Liver (tissue), 3 donors: ENCODE measurements around the gene LINGO3.

ENCODE experiments used
- EGR1 ChIP-seq, 2 donors: IDR thresholded peaks; 2 replicates each; pipeline ENCODE4 v1.6.1; 2016 to 2018; ENCODE audit warnings: antibody characterized with exemption in 2 of 2, low read depth in 2 of 2
- FOXA1 ChIP-seq: IDR thresholded peaks from 2 replicates; pipeline ENCODE4 v1.6.1; 2016; ENCODE audit warnings: antibody characterized with exemption
- GABPA ChIP-seq, 2 donors: IDR thresholded peaks in 1 of 2; conservative IDR thresholded peaks in 1 of 2; 2 replicates each; pipeline ENCODE4 v1.6.1; 2016; ENCODE audit warnings: antibody characterized with exemption in 2 of 2, mild to moderate bottlenecking in 1 of 2, moderate library complexity in 1 of 2
- HNF4G ChIP-seq: IDR thresholded peaks from 2 replicates; pipeline ENCODE4 v1.6.1; 2016; ENCODE audit warnings: antibody characterized with exemption
- RAD21 ChIP-seq, 2 donors: IDR thresholded peaks; 2 replicates each; pipeline ENCODE4 v1.6.1; 2016; ENCODE audit warnings: antibody characterized with exemption in 2 of 2, mild to moderate bottlenecking in 2 of 2
- RXRA ChIP-seq, 2 donors: IDR thresholded peaks; 2 replicates each; pipeline ENCODE4 v1.6.1; 2017 to 2018; ENCODE audit warnings: antibody characterized with exemption in 2 of 2, mild to moderate bottlenecking in 1 of 2
- SP1 ChIP-seq: IDR thresholded peaks from 2 replicates; pipeline ENCODE4 v1.6.1; 2018; ENCODE audit warnings: antibody characterized with exemption, mild to moderate bottlenecking
- TAF1 ChIP-seq: conservative IDR thresholded peaks from 2 replicates; pipeline ENCODE4 v1.6.1; 2016; ENCODE audit warnings: antibody characterized with exemption, mild to moderate bottlenecking
- TF ChIP-seq, protein P1 (sequence below): IDR thresholded peaks from 2 replicates; pipeline ENCODE4 v1.6.1; 2016; ENCODE audit warnings: antibody characterized with exemption, mild to moderate bottlenecking
- TF ChIP-seq, protein P2 (sequence below): fragments of 150-350 bp; IDR thresholded peaks from 2 replicates; pipeline ENCODE4 v1.5.1; 2017; ENCODE audit warnings: improper control_type of control experiment, low read depth, low read length; ENCODE audit not compliant: missing input control
- TF ChIP-seq, protein P3 (sequence below): IDR thresholded peaks from 2 replicates; pipeline ENCODE4 v1.6.1; 2016; ENCODE audit warnings: antibody characterized with exemption
- TF ChIP-seq, protein P4 (sequence below): IDR thresholded peaks from 2 replicates; pipeline ENCODE4 v1.6.1; 2016; ENCODE audit warnings: antibody characterized with exemption
- donor health status: healthy.
- donor health status: healthy.

DNA sequence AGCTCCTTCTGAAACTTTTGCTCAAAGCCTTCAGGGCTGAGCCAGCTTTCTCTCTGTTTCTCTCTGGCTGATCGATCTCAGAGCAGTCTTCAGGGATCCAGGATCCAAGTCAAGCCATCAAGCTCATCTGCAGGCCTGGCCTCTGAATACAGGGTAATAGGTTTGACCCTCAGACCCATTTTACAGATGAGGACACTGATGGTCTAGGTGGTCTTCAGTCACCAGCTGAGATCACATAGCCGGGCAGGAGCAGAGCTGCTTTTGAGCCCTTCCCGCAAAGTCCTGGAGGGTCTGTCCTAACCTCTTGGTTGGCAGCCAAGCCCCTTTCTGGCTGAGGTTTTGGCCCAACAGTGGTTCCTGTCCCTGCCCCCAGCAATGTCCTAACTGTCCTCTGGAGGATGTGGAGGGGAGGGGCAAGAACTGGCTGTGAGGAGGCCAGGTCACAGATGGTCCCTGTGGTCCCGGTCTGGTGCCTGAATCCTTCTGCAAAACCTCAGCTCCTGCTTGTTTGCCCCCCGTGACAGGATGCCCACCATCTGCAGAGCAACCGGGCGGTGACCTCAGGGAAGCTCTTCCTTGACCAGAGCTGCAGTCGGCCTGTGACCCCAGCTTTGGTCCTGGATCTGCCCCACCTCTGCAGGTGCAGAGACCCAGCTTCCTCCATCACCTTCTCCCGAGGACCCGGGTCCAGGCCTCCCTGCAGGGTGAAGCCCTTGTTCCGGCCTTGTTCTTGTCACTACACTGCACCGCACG, 20.2 kb downstream of the LINGO3 start:
- TF ChIP-seq GABPA (IDR thresholded peaks at IDR 0.05 in 1 of 2, conservative IDR thresholded peaks at IDR 0.05 in 1 of 2): no peak
- TF ChIP-seq, protein P1, sequence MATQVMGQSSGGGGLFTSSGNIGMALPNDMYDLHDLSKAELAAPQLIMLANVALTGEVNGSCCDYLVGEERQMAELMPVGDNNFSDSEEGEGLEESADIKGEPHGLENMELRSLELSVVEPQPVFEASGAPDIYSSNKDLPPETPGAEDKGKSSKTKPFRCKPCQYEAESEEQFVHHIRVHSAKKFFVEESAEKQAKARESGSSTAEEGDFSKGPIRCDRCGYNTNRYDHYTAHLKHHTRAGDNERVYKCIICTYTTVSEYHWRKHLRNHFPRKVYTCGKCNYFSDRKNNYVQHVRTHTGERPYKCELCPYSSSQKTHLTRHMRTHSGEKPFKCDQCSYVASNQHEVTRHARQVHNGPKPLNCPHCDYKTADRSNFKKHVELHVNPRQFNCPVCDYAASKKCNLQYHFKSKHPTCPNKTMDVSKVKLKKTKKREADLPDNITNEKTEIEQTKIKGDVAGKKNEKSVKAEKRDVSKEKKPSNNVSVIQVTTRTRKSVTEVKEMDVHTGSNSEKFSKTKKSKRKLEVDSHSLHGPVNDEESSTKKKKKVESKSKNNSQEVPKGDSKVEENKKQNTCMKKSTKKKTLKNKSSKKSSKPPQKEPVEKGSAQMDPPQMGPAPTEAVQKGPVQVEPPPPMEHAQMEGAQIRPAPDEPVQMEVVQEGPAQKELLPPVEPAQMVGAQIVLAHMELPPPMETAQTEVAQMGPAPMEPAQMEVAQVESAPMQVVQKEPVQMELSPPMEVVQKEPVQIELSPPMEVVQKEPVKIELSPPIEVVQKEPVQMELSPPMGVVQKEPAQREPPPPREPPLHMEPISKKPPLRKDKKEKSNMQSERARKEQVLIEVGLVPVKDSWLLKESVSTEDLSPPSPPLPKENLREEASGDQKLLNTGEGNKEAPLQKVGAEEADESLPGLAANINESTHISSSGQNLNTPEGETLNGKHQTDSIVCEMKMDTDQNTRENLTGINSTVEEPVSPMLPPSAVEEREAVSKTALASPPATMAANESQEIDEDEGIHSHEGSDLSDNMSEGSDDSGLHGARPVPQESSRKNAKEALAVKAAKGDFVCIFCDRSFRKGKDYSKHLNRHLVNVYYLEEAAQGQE: no peak
- TF ChIP-seq, protein P2, sequence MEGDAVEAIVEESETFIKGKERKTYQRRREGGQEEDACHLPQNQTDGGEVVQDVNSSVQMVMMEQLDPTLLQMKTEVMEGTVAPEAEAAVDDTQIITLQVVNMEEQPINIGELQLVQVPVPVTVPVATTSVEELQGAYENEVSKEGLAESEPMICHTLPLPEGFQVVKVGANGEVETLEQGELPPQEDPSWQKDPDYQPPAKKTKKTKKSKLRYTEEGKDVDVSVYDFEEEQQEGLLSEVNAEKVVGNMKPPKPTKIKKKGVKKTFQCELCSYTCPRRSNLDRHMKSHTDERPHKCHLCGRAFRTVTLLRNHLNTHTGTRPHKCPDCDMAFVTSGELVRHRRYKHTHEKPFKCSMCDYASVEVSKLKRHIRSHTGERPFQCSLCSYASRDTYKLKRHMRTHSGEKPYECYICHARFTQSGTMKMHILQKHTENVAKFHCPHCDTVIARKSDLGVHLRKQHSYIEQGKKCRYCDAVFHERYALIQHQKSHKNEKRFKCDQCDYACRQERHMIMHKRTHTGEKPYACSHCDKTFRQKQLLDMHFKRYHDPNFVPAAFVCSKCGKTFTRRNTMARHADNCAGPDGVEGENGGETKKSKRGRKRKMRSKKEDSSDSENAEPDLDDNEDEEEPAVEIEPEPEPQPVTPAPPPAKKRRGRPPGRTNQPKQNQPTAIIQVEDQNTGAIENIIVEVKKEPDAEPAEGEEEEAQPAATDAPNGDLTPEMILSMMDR: no peak
- no peak for TF ChIP-seq TAF1
- no peak for TF ChIP-seq SP1
- no peak for TF ChIP-seq HNF4G
- TF ChIP-seq EGR1 (IDR thresholded peaks at IDR 0.05; ENCODE audit: low read depth in 2 of 2): no peak
- TF ChIP-seq FOXA1: no peak
- no peak for TF ChIP-seq RXRA (IDR thresholded peaks at IDR 0.05)
- TF ChIP-seq, protein P3, sequence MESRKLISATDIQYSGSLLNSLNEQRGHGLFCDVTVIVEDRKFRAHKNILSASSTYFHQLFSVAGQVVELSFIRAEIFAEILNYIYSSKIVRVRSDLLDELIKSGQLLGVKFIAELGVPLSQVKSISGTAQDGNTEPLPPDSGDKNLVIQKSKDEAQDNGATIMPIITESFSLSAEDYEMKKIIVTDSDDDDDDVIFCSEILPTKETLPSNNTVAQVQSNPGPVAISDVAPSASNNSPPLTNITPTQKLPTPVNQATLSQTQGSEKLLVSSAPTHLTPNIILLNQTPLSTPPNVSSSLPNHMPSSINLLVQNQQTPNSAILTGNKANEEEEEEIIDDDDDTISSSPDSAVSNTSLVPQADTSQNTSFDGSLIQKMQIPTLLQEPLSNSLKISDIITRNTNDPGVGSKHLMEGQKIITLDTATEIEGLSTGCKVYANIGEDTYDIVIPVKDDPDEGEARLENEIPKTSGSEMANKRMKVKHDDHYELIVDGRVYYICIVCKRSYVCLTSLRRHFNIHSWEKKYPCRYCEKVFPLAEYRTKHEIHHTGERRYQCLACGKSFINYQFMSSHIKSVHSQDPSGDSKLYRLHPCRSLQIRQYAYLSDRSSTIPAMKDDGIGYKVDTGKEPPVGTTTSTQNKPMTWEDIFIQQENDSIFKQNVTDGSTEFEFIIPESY: no peak
- TF ChIP-seq, protein P4, sequence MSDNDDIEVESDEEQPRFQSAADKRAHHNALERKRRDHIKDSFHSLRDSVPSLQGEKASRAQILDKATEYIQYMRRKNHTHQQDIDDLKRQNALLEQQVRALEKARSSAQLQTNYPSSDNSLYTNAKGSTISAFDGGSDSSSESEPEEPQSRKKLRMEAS: no peak
- no peak for TF ChIP-seq RAD21 (IDR thresholded peaks at IDR 0.05)
